Ishikawa (cell line): ENCODE data around the gene FLII.

Source experiments
- CEBPB ChIP-seq: IDR thresholded peaks from 2 replicates; pipeline ENCODE4 v1.6.1; 2012
- CREB1 ChIP-seq: IDR thresholded peaks from 2 replicates; pipeline ENCODE4 v1.6.1; 2012; ENCODE audit warnings: low read depth
- EGR1 ChIP-seq: IDR thresholded peaks from 2 replicates; pipeline ENCODE4 v1.6.1; 2012
- EP300 ChIP-seq: IDR thresholded peaks from 2 replicates; pipeline ENCODE4 v1.6.1; 2012; ENCODE audit warnings: borderline replicate concordance
- FOXM1 ChIP-seq: IDR thresholded peaks from 2 replicates; pipeline ENCODE4 v1.6.1; 2012; ENCODE audit warnings: low read depth, borderline replicate concordance
- NFIC ChIP-seq: IDR thresholded peaks from 2 replicates; pipeline ENCODE4 v1.6.1; 2012
- RAD21 ChIP-seq: IDR thresholded peaks from 2 replicates; pipeline ENCODE4 v1.6.1; 2012; ENCODE audit warnings: low read depth
- TAF1 ChIP-seq: IDR thresholded peaks from 2 replicates; pipeline ENCODE4 v1.6.1; 2012; ENCODE audit warnings: low read depth, mild to moderate bottlenecking
- TCF12 ChIP-seq: IDR thresholded peaks from 2 replicates; pipeline ENCODE4 v1.6.1; 2012; ENCODE audit warnings: low read depth
- TEAD4 ChIP-seq: IDR thresholded peaks from 2 replicates; pipeline ENCODE4 v1.6.1; 2012
- YY1 ChIP-seq: IDR thresholded peaks from 2 replicates; pipeline ENCODE4 v1.6.1; 2012; ENCODE audit warnings: low read depth
- ZBTB7A ChIP-seq: IDR thresholded peaks from 2 replicates; pipeline ENCODE4 v1.6.1; 2012; ENCODE audit warnings: low read depth
- TF ChIP-seq, protein P1 (sequence below): IDR thresholded peaks from 2 replicates; pipeline ENCODE4 v1.6.1; 2012
- TF ChIP-seq, protein P2 (sequence below): IDR thresholded peaks from 2 replicates; pipeline ENCODE4 v1.6.1; 2012; ENCODE audit warnings: low read depth, mild to moderate bottlenecking
- TF ChIP-seq, protein P3 (sequence below): IDR thresholded peaks from 2 replicates; pipeline ENCODE4 v1.6.1; 2012

FLII gene

DNA sequence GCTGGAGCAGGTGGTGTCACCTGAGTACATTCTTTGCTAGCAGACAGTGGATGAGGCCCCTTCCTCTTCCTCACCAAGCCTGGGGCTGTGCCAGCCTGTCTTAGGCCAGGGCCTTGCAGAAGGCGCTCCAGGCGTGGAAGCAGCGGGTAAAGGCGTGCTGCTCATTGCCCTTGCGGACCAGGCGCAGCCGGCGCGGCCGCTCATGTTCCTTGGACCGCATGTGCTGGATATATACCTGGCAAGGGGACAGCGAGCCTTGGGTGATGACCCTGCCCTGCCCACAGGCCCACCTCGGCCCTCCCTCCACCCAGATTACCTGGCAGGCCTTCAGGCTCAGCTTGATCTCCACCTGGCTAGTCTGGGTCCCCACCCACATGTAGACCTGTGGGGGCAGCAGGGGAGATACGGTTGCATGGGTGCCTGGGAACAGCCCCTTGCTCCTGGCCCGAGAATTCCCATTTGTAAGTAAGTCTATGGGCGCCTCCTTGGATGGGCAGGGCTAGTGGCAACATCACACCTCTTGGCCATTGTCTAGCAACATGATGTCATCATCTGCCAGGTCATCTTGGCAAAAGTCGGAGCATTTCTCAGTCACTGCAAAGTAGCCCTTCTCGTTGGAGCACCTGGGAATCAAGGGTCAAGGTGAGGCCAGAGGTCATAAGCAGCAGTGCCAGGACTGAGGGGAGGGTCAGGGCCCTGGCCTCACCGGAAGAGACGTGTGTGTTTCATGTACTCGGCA is 13.3 kb downstream of the FLII start:
- TF ChIP-seq TEAD4 = no peak
- no peak for TF ChIP-seq YY1
- no peak for TF ChIP-seq CREB1
- TF ChIP-seq TCF12 = no peak
- no peak for TF ChIP-seq EP300
- TF ChIP-seq, protein P1, sequence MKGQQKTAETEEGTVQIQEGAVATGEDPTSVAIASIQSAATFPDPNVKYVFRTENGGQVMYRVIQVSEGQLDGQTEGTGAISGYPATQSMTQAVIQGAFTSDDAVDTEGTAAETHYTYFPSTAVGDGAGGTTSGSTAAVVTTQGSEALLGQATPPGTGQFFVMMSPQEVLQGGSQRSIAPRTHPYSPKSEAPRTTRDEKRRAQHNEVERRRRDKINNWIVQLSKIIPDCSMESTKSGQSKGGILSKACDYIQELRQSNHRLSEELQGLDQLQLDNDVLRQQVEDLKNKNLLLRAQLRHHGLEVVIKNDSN = no peak
- TF ChIP-seq CEBPB = no peak
- TF ChIP-seq NFIC = no peak
- TF ChIP-seq FOXM1 = no peak
- TF ChIP-seq, protein P2, sequence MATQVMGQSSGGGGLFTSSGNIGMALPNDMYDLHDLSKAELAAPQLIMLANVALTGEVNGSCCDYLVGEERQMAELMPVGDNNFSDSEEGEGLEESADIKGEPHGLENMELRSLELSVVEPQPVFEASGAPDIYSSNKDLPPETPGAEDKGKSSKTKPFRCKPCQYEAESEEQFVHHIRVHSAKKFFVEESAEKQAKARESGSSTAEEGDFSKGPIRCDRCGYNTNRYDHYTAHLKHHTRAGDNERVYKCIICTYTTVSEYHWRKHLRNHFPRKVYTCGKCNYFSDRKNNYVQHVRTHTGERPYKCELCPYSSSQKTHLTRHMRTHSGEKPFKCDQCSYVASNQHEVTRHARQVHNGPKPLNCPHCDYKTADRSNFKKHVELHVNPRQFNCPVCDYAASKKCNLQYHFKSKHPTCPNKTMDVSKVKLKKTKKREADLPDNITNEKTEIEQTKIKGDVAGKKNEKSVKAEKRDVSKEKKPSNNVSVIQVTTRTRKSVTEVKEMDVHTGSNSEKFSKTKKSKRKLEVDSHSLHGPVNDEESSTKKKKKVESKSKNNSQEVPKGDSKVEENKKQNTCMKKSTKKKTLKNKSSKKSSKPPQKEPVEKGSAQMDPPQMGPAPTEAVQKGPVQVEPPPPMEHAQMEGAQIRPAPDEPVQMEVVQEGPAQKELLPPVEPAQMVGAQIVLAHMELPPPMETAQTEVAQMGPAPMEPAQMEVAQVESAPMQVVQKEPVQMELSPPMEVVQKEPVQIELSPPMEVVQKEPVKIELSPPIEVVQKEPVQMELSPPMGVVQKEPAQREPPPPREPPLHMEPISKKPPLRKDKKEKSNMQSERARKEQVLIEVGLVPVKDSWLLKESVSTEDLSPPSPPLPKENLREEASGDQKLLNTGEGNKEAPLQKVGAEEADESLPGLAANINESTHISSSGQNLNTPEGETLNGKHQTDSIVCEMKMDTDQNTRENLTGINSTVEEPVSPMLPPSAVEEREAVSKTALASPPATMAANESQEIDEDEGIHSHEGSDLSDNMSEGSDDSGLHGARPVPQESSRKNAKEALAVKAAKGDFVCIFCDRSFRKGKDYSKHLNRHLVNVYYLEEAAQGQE = no peak
- no peak for TF ChIP-seq EGR1
- TF ChIP-seq, protein P3, sequence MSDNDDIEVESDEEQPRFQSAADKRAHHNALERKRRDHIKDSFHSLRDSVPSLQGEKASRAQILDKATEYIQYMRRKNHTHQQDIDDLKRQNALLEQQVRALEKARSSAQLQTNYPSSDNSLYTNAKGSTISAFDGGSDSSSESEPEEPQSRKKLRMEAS = no peak
- TF ChIP-seq RAD21 = no peak
- TF ChIP-seq ZBTB7A = no peak
- no peak for TF ChIP-seq TAF1

DNA sequence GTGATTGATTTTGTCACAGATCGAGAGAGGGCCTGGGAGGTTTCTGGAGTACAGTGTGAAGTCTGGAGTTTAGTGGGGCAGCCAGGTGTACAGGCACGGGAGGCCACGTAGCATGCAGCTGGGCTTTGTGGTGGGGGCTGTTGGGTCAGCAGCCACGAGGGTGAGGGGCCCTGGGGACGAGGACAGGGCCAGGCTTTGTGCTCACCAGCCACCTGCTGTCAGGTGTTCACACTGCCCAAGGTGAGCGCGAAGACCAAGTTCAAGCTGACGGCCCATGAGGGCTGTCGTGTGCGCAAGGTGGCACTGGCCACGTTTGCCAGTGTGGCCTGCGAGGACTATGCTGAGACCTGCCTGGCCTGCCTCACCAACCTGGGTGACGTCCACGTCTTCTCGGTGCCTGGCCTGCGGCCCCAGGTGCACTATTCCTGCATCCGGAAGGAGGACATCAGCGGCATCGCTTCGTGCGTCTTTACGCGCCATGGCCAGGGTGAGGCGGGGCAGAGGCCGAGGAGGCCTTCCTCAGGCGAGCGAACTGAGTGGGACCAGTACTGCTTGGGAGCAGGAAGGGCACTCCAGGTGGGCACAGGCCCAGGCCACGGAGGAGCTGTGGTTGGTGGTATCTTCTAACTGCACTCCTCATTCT is 17.2 kb downstream of the FLII start:
- TF ChIP-seq RAD21 (no peak), FOXM1 (no peak), TEAD4 (no peak), TAF1 (no peak), ZBTB7A (no peak), TCF12 (no peak), CREB1 (no peak), NFIC (no peak)
- TF ChIP-seq, protein P3 = no peak
- TF ChIP-seq, protein P1 = no peak

DNA sequence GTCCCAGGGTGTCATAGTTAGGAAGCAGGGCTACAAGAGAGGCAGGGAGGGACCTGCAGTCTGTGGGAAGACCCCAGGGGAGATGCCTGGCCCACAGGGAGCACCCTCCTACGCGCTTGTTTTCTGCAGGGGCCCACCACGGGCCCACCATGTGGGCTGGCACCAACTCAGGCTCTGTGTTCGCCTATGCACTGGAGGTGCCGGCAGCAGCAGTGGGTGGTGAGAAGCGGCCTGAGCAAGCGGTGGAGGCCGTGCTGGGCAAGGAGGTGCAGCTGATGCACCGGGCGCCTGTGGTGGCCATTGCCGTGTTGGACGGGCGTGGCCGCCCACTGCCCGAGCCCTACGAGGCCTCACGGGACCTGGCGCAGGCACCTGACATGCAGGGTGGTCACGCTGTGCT is 18.1 kb downstream of the FLII start:
- TF ChIP-seq CEBPB (no peak), NFIC (no peak), TCF12 (no peak), YY1 (no peak), EGR1 (no peak), TAF1 (no peak), FOXM1 (no peak), TEAD4 (no peak), CREB1 (no peak), EP300 (no peak), RAD21 (no peak), ZBTB7A (no peak)
- TF ChIP-seq, protein P2 = no peak
- TF ChIP-seq, protein P1 = no peak
- TF ChIP-seq, protein P3 = no peak

DNA sequence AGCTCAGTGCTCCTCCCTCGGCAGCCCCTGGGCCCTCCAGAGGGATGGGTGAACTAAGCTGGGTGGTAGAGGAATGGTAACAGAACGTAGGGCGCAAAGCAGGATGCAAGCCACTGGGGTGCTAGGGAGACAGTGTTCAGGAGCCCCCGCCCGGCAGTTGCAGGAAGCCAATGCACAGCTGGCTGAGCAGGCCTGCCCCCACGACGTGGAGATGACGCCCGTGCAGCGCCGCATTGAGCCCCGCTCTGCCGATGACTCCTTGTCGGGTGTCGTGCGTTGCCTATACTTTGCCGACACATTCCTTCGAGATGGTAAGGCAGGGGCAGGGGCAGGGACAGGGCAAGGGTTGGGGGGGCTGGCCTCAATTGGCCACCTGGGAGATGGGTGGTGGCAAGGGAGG is 20.2 kb downstream of the FLII start:
- TF ChIP-seq YY1 (no peak), TCF12 (no peak), CREB1 (no peak), TAF1 (no peak), CEBPB (no peak), ZBTB7A (no peak), TEAD4 (no peak), NFIC (no peak), EGR1 (no peak), RAD21 (no peak)
- TF ChIP-seq, protein P1 = no peak
- TF ChIP-seq, protein P3 = no peak
- TF ChIP-seq, protein P2 = no peak
